Astrocyte (in vitro differentiated cells and primary cell): ENCODE data around the gene CCDC71L. TPM values are rescaled to one million over a fixed set of nuclear protein-coding genes. Genes with fewer than 3 reads are reported as not detected.

Experiments
- DNase-seq: peaks from one replicate; pipeline ENCODE4 v3.0.0-alpha.2; 2010; ENCODE audit warnings: low read depth
- FAIRE-seq: peaks from 2 replicates; lab custom pipeline; 2011; peaks lifted over from hg19 to GRCh38; lab: Jason Lieb, UNC
- H2AFZ ChIP-seq: 2 replicates; pipeline ENCODE4 v1.6.0; 2012; ENCODE audit warnings: low read depth, low read length, inconsistent platforms
- H3K27ac ChIP-seq: 2 replicates; pipeline ENCODE4 v1.5.1; 2011; ENCODE audit warnings: low read depth, low read length, inconsistent platforms
- H3K27me3 ChIP-seq: 2 replicates; pipeline ENCODE4 v1.6.0; 2011; ENCODE audit warnings: low read length, inconsistent platforms; ENCODE audit not compliant: insufficient read depth
- H3K36me3 ChIP-seq: 2 replicates; pipeline ENCODE4 v1.5.1; 2011; ENCODE audit warnings: low read length, inconsistent platforms; ENCODE audit not compliant: insufficient read depth
- H3K4me1 ChIP-seq: 2 replicates; pipeline ENCODE4 v1.5.1; 2011; ENCODE audit warnings: low read length, inconsistent platforms; ENCODE audit not compliant: insufficient read depth
- H3K4me2 ChIP-seq: 2 replicates; pipeline ENCODE4 v1.6.0; 2012; ENCODE audit warnings: low read length, inconsistent platforms
- H3K4me3 ChIP-seq: 2 replicates; pipeline ENCODE4 v1.5.1; 2011; ENCODE audit warnings: low read depth, mild to moderate bottlenecking, low read length, inconsistent platforms; ENCODE audit not compliant: insufficient read depth
- H3K79me2 ChIP-seq: 2 replicates; pipeline ENCODE4 v1.6.0; 2012; ENCODE audit warnings: mild to moderate bottlenecking, low read length, inconsistent platforms; ENCODE audit not compliant: insufficient read depth
- H3K9ac ChIP-seq: 2 replicates; pipeline ENCODE4 v1.6.0; 2012; ENCODE audit warnings: mild to moderate bottlenecking, low read length, inconsistent platforms
- H3K9me3 ChIP-seq: 2 replicates; pipeline ENCODE4 v1.5.1; 2012; ENCODE audit warnings: low read depth, mild to moderate bottlenecking, low read length, inconsistent platforms; ENCODE audit not compliant: insufficient read depth
- H4K20me1 ChIP-seq: 2 replicates; pipeline ENCODE4 v1.6.0; 2012; ENCODE audit warnings: low read length, inconsistent platforms; ENCODE audit not compliant: insufficient read depth
- H3K27ac Mint-ChIP-seq: one replicate; pipeline ENCODE4 v1.8.0; 2021; ENCODE audit warnings: mild to moderate bottlenecking, mixed read lengths; ENCODE audit not compliant: unreplicated experiment
- H3K27me3 Mint-ChIP-seq: one replicate; pipeline ENCODE4 v1.8.0; 2021; ENCODE audit warnings: low read depth, mixed read lengths; ENCODE audit not compliant: unreplicated experiment
- H3K36me3 Mint-ChIP-seq: one replicate; pipeline ENCODE4 v1.8.0; 2021; ENCODE audit warnings: low read depth, mixed read lengths; ENCODE audit not compliant: unreplicated experiment
- H3K4me1 Mint-ChIP-seq: one replicate; pipeline ENCODE4 v1.8.0; 2021; ENCODE audit warnings: low read depth, mixed read lengths; ENCODE audit not compliant: unreplicated experiment
- H3K4me3 Mint-ChIP-seq: one replicate; pipeline ENCODE4 v1.8.0; 2021; ENCODE audit warnings: mild to moderate bottlenecking, moderate library complexity, mixed read lengths; ENCODE audit not compliant: unreplicated experiment
- H3K9me3 Mint-ChIP-seq: one replicate; pipeline ENCODE4 v1.8.0; 2021; ENCODE audit warnings: mild to moderate bottlenecking, mixed read lengths; ENCODE audit not compliant: unreplicated experiment
- CTCF ChIP-seq: IDR thresholded peaks from 2 replicates; pipeline ENCODE4 v1.5.1; 2011; ENCODE audit warnings: low read depth, mild to moderate bottlenecking, inconsistent platforms, low read length, moderate library complexity; ENCODE audit not compliant: insufficient read depth
- EZH2 ChIP-seq: IDR thresholded peaks from 2 replicates; pipeline ENCODE4 v1.6.1; 2012; ENCODE audit warnings: mild to moderate bottlenecking, low read length, inconsistent platforms; ENCODE audit not compliant: insufficient read depth
- total RNA-seq: library from RNA; stranded (reverse); gene quantifications from 2 replicates; pipeline ENCODE4 v1.2.1, GENCODE V29; 2021

CCDC71L gene
- total RNA-seq, 1 donor from 2014 or later: 26.8 TPM

GRCh38 chr7:106653488-106653887 is 7.5 kb downstream of the CCDC71L start:
- H3K27ac ChIP-seq: no peak overlapping the region
- H3K27me3 ChIP-seq: no peaks in the 10 kb centered on the region
- H3K36me3 Mint-ChIP-seq: no peaks in the 10 kb centered on the region
- DNase-seq (no peak), FAIRE-seq (no peak)
- H3K4me3 Mint-ChIP-seq: no peak overlapping the region
- H3K4me2 ChIP-seq: no peak overlapping the region
- no peak overlapping the region for H3K9ac ChIP-seq
- H3K27ac Mint-ChIP-seq: no peak overlapping the region
- TF ChIP-seq EZH2 (no peak), CTCF (no peak)
- H3K9me3 Mint-ChIP-seq: no peaks in the 10 kb centered on the region
- H2AFZ ChIP-seq: no peak overlapping the region
- no peaks in the 10 kb centered on the region for H3K27me3 Mint-ChIP-seq
- no peak overlapping the region for H3K4me3 ChIP-seq
- H3K4me1 Mint-ChIP-seq: peaks cover 8% of the 10 kb centered on the region
- peaks cover 9% of the 10 kb centered on the region for H3K79me2 ChIP-seq
- peaks cover 2% of the 10 kb centered on the region for H4K20me1 ChIP-seq
- no peaks in the 10 kb centered on the region for H3K36me3 ChIP-seq
- peaks cover 6% of the 10 kb centered on the region for H3K4me1 ChIP-seq
- no peaks in the 10 kb centered on the region for H3K9me3 ChIP-seq

GRCh38 chr7:106652909-106653308 is 8.0 kb downstream of the CCDC71L start:
- H3K4me3 ChIP-seq: no peak overlapping the region
- H3K9ac ChIP-seq: no peak overlapping the region
- H3K4me2 ChIP-seq: no peak overlapping the region
- Mint-ChIP-seq H3K36me3 (no peaks in the 10 kb centered on the region), H3K4me3 (no peak overlapping the region), H3K27ac (no peak overlapping the region), H3K4me1 (peaks cover 8% of the 10 kb centered on the region), H3K9me3 (no peaks in the 10 kb centered on the region), H3K27me3 (no peaks in the 10 kb centered on the region)
- H3K27me3 ChIP-seq: no peaks in the 10 kb centered on the region
- no peak for DNase-seq
- no peaks in the 10 kb centered on the region for H3K36me3 ChIP-seq
- no peaks in the 10 kb centered on the region for H3K9me3 ChIP-seq
- TF ChIP-seq EZH2: no peak
- TF ChIP-seq CTCF: no peak
- peaks cover 4% of the 10 kb centered on the region for H3K4me1 ChIP-seq
- H3K79me2 ChIP-seq: peaks cover 4% of the 10 kb centered on the region
- no peak overlapping the region for H2AFZ ChIP-seq
- no peaks in the 10 kb centered on the region for H4K20me1 ChIP-seq
- H3K27ac ChIP-seq: no peak overlapping the region
- no peak for FAIRE-seq

GRCh38 chr7:106652092-106652491 is 8.9 kb downstream of the CCDC71L start:
- Mint-ChIP-seq H3K27ac (no peak overlapping the region), H3K4me3 (no peak overlapping the region), H3K4me1 (peaks cover under 1% of the 10 kb centered on the region), H3K27me3 (no peaks in the 10 kb centered on the region), H3K9me3 (no peaks in the 10 kb centered on the region), H3K36me3 (no peaks in the 10 kb centered on the region)
- no peak for DNase-seq
- H3K4me2 ChIP-seq: no peak overlapping the region
- no peaks in the 10 kb centered on the region for H3K79me2 ChIP-seq
- H4K20me1 ChIP-seq: no peaks in the 10 kb centered on the region
- H3K9ac ChIP-seq: no peak overlapping the region
- no peak overlapping the region for H3K27ac ChIP-seq
- H3K9me3 ChIP-seq: no peaks in the 10 kb centered on the region
- no peak overlapping the region for H3K4me3 ChIP-seq
- no peaks in the 10 kb centered on the region for H3K4me1 ChIP-seq
- H2AFZ ChIP-seq: no peak overlapping the region
- FAIRE-seq: no peak
- no peaks in the 10 kb centered on the region for H3K27me3 ChIP-seq
- TF ChIP-seq CTCF: no peak
- TF ChIP-seq EZH2: no peak
- H3K36me3 ChIP-seq: no peaks in the 10 kb centered on the region
